ENCODE data around the gene SNN.

- no peak for TF ChIP-seq CTCF (IDR thresholded peaks at IDR 0.05)
- no peak for TF ChIP-seq POLR2A (IDR thresholded peaks at IDR 0.05)
Observed at GRCh38 chr16:11722468-11722808, 54.2 kb downstream of the SNN start.
